Calu3 (cell line): Measurements from ENCODE around the gene FTO. TPM values are rescaled to one million over a fixed set of nuclear protein-coding genes. Genes with fewer than 3 reads are reported as not detected.
A peak's percentile ranks its signal among the peaks of the same experiment; 100 is the strongest.

Experiments used
- BruUV-seq: library from RNA; stranded (reverse); fragments of 400-500 nt; replicated peaks from 2 replicates; lab custom pipeline; 2021; lab: Mats Ljungman, UMichigan
- CTCF ChIA-PET: fragments of 300-600 bp; sonication (Branson Sonifier 250); formaldehyde crosslinking; loops from one replicate; lab custom pipeline; 2022; ENCODE audit warnings: antibody characterized with exemption; lab: Charles Lee
- DNase-seq: peaks from one replicate; pipeline ENCODE4 v3.0.0; 2022
- H3K27ac Mint-ChIP-seq: one replicate; pipeline ENCODE4 v1.8.0; 2022; ENCODE audit warnings: mixed read lengths; ENCODE audit not compliant: unreplicated experiment
- H3K27me3 Mint-ChIP-seq: one replicate; pipeline ENCODE4 v1.8.0; 2022; ENCODE audit warnings: mixed read lengths; ENCODE audit not compliant: unreplicated experiment
- H3K36me3 Mint-ChIP-seq: one replicate; pipeline ENCODE4 v1.8.0; 2022; ENCODE audit warnings: mild to moderate bottlenecking, moderate library complexity, mixed read lengths; ENCODE audit not compliant: insufficient read depth, unreplicated experiment
- H3K4me1 Mint-ChIP-seq: one replicate; pipeline ENCODE4 v1.8.0; 2022; ENCODE audit warnings: mild to moderate bottlenecking, low read depth, mixed read lengths; ENCODE audit not compliant: unreplicated experiment
- H3K4me3 Mint-ChIP-seq: one replicate; pipeline ENCODE4 v1.8.0; 2022; ENCODE audit warnings: mild to moderate bottlenecking, low read depth, moderate library complexity, mixed read lengths; ENCODE audit not compliant: unreplicated experiment
- H3K9me3 Mint-ChIP-seq: one replicate; pipeline ENCODE4 v1.8.0; 2022; ENCODE audit warnings: low read depth, mixed read lengths; ENCODE audit not compliant: unreplicated experiment
- intact Hi-C: fragments of 100-400 bp; cut with micrococcal nuclease; formaldehyde crosslinking; loops from one replicate; pipeline ENCODE4 v1.10.0; 2022; ENCODE audit not compliant: unreplicated experiment
- total RNA-seq: library from RNA; stranded (reverse); gene quantifications from 2 replicates; pipeline ENCODE4 v1.2.3, GENCODE V29; 2022
- TF ChIP-seq, protein P1 (sequence below): fragments of 200-600 bp; IDR thresholded peaks from one replicate; pipeline ENCODE4 v1.8.0; 2022; ENCODE audit warnings: antibody characterized with exemption; ENCODE audit not compliant: unreplicated experiment

FTO gene
- total RNA-seq, 1 experiment from 2014 or later = 68.9 TPM

GRCh38 chr16:53945996-53946395 lies 242.0 kb downstream of the FTO start:
- Mint-ChIP-seq H3K27me3 (no peaks in the 10 kb centered on the region), H3K27ac (no peak overlapping the region), H3K4me3 (no peak overlapping the region), H3K9me3 (no peaks in the 10 kb centered on the region), H3K36me3 (no peaks in the 10 kb centered on the region), H3K4me1 (no peaks in the 10 kb centered on the region)
- intact Hi-C loops = loop anchor here (5.0 to 10.0 kb wide), 2 partner anchors 169 to 869 kb away; no protein-coding TSS in a partner anchor
- CTCF ChIA-PET = interaction anchor here (1.4 kb wide), 1 partner anchor 396 kb away, joined by 3 read pairs; no protein-coding TSS in a partner anchor
- TF ChIP-seq, protein P1, sequence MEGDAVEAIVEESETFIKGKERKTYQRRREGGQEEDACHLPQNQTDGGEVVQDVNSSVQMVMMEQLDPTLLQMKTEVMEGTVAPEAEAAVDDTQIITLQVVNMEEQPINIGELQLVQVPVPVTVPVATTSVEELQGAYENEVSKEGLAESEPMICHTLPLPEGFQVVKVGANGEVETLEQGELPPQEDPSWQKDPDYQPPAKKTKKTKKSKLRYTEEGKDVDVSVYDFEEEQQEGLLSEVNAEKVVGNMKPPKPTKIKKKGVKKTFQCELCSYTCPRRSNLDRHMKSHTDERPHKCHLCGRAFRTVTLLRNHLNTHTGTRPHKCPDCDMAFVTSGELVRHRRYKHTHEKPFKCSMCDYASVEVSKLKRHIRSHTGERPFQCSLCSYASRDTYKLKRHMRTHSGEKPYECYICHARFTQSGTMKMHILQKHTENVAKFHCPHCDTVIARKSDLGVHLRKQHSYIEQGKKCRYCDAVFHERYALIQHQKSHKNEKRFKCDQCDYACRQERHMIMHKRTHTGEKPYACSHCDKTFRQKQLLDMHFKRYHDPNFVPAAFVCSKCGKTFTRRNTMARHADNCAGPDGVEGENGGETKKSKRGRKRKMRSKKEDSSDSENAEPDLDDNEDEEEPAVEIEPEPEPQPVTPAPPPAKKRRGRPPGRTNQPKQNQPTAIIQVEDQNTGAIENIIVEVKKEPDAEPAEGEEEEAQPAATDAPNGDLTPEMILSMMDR = peak; percentile 78
- BruUV-seq = no TSS peak
- peak; percentile 36 for DNase-seq

GRCh38 chr16:53946746-53947386 lies 242.9 kb downstream of the FTO start:
- intact Hi-C loops = loop anchor here (5.0 to 10.0 kb wide), 2 partner anchors 170 to 868 kb away; no protein-coding TSS in a partner anchor
- H3K4me1 Mint-ChIP-seq = no peaks in the 10 kb centered on the region
- CTCF ChIA-PET = no interaction called here
- H3K27me3 Mint-ChIP-seq = no peaks in the 10 kb centered on the region
- TF ChIP-seq, protein P1 = no peak
- no peak overlapping the region for H3K4me3 Mint-ChIP-seq
- H3K27ac Mint-ChIP-seq = no peak overlapping the region
- no peaks in the 10 kb centered on the region for H3K36me3 Mint-ChIP-seq
- H3K9me3 Mint-ChIP-seq = no peaks in the 10 kb centered on the region
- DNase-seq = no peak
- BruUV-seq = no TSS peak

GRCh38 chr16:53947642-53948041 lies 243.7 kb downstream of the FTO start:
- TF ChIP-seq, protein P1 = no peak
- no peaks in the 10 kb centered on the region for H3K36me3 Mint-ChIP-seq
- CTCF ChIA-PET = no interaction called here
- intact Hi-C loops = loop anchor here (5.0 to 10.0 kb wide), 2 partner anchors 170 to 867 kb away; no protein-coding TSS in a partner anchor
- no TSS peak for BruUV-seq
- H3K27ac Mint-ChIP-seq = no peak overlapping the region
- H3K4me1 Mint-ChIP-seq = no peaks in the 10 kb centered on the region
- H3K9me3 Mint-ChIP-seq = no peaks in the 10 kb centered on the region
- no peak overlapping the region for H3K4me3 Mint-ChIP-seq
- no peaks in the 10 kb centered on the region for H3K27me3 Mint-ChIP-seq
- DNase-seq = no peak

- no TSS peak for BruUV-seq
- no peaks in the 10 kb centered on the region for H3K36me3 Mint-ChIP-seq
- no peak overlapping the region for H3K4me3 Mint-ChIP-seq
- intact Hi-C loops = loop anchor here (5.0 to 10.0 kb wide), 2 partner anchors 171 to 866 kb away; no protein-coding TSS in a partner anchor
- CTCF ChIA-PET = no interaction called here
- no peaks in the 10 kb centered on the region for H3K27me3 Mint-ChIP-seq
- no peaks in the 10 kb centered on the region for H3K9me3 Mint-ChIP-seq
- DNase-seq = no peak
- TF ChIP-seq, protein P1 = no peak
- no peak overlapping the region for H3K27ac Mint-ChIP-seq
- H3K4me1 Mint-ChIP-seq = no peaks in the 10 kb centered on the region
These were observed 244.4 kb downstream of the FTO start for GRCh38 chr16:53948326-53948725.
